GM21786 (cell line): ENCODE results near the gene FANCE.
"Not testable (repeated sequence)": the region's sequence is repeated elsewhere in the genome, so short reads cannot be mapped to it uniquely, and the experiment has no call there.

ENCODE experiments used
- ATAC-seq: cut with Tn5 transposase; IDR thresholded peaks from one replicate; pipeline ENCODE4 v1.9.1; 2021; ENCODE audit not compliant: unreplicated experiment

The FANCE gene

DNA sequence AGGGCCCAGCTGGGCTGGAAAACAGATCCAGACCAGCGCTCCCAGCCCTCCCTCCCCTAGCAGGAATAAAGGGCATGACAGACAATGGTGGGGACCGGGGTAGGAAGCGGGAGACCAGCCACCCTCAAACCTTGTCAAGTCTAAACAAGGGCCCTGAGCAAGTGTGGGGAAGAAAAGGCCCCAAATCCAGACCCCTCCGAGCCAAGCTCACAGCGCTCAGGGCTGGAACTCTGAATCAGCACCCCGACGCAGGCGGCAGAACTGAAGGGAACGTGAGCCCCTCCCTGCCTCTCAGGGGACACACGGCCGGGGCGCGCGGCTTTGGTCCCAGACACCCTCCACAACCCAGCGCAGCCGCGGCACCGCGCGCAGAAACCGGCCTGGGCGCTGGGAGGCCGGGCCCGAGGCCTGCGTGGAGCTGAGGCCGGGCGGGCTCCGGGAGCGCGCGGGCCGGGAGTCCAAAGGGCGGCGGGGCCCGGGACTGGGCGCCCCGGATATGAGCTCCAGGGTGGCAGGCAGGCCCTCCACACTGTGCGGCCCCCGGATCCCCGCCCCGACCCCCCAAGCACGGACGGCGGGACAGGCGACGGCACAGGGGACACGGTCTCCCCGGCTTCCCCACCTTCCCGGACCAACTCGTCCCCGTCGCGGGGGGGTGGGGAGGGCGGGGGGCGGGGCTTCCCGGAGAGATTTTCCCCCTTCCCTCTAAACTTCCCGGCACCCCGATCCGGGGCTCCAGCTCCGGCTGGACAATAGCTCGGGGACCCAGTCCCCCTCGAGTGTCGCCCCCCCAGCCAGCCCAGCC lies 44.1 kb downstream of the FANCE start:
- ATAC-seq, result no peak

DNA sequence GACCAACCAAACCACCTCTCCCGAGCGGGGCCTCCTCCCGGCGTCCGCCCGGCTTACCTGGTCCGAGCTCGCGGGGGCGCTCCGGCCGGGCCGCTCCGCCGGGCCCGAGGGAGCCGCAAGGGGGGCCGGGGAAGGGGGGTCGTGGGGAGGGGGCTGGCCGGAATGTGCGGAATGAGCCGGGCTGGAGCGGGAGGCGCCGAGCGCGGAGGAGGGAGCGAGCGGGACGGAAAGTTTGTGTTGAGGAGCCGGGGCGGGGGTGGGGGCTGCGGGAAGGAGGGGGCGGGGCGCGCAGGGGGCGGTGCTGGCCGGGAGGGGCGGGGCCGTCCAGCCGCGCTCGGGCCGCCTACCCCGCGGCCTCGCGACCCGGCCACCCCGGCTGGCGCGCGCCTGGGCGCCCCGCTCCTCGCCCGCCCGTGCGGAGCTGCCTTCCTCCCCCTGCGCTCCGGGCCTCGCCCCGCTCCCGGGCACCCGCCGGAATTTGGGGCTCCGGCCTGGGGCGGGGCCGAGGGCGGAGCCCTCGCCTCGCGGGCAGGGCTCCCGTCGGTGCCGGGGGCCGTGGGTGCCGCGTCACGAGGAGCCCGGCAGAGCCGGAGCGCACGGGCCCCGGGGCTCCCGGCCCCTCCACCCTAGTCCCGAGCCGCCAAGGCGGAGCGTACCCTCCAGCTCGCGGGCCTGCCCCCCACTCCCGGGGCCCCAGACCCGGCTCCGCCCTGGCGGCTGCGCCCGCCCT lies 44.9 kb downstream of the FANCE start, which contains the start of gene TEAD3:
TSS of gene TEAD3 (minus strand) at position 239 of the 730 bp plus-strand sequence.
- ATAC-seq, result no peak

DNA sequence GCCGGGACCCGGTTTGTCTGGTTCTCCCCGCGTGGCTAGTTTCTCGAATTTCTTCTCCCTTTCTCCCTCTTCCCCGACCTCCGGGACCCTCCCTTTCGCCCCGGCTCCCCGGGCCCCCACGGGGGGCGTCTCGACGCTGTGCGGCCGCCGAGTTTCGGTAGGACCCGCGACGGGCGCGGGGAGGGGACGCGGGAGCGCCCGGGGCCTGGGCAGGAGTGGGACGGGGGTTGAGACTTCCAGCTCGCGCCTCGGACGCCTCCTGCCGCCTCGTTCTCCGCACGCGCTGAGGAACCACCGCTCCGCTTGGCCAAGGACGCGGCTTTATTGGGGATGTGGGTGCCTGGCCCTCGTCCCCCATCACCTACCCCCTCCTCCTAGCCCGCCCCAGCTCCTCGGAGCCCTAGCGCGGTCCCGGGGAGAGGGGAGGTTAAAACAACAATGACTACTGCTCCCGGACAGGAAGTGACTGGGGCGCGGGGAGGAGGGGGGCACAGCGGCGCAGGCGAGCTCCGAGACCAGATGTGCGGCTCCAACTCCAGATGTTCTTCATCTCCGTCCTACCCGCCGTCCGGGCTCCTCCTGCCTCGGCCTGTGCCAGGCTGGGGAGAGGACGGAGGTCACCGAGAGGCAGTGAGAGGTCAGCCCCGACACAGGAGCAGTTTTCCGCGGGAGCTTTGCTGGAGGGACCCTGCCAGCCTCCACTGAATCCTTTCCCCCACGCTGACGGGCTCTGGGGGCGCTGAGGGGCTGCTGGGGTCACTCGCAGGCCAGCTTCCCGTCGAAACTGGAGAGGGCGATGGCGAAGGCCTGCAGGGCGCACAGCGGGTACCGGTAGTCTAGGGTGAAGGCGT lies 45.7 kb downstream of the FANCE start:
- no peak for ATAC-seq

DNA sequence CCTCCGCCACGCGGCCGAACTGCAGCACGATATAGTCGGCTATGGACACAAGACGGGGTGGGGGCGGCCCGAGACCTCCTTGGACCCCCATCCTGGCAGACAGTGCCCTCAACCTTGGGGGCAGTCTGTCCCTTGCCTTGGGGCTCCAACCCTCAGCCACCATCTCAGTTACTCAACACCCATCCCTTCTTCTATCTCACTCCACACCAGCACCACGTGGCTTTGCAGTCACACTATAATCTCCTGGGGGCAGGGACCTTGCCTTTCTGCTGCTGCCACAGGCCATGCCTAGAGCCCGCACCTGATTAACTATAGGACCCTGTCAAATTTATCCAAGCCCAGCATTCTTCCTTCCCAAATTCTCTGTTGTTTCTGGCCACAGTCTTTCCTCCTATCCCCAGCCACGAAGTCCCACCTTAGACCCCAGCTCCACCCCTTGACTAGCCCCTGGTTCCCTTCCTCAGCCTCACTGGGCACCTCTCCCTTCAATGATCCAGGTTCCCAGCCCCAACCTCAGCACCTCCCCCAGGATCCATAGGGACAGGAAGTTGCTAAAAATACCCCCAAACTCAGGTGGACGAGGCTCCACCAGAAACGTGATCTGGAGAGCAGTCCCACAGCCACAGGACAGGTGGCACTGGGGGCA lies 46.4 kb downstream of the FANCE start:
- no peak for ATAC-seq

DNA sequence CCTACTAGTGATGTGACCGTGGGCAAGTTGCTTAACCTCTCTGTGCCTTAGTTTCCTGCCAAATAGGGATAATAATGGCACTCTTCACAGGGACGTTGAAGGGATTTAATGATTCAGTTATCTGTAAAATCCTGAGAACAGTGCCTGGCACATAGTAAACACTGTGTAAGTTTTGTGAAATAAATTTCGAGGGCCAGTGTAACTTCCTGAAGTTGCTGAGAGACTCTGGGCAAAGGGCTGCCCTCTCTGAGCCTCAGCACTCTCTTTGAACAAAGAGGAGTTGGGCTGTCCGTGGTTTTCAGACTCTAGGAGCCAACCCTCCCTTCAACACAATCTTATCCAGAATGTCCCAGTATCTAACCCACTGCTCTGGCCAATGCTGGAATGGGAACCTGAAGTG lies 47.2 kb downstream of the FANCE start:
- ATAC-seq, result no peak

DNA sequence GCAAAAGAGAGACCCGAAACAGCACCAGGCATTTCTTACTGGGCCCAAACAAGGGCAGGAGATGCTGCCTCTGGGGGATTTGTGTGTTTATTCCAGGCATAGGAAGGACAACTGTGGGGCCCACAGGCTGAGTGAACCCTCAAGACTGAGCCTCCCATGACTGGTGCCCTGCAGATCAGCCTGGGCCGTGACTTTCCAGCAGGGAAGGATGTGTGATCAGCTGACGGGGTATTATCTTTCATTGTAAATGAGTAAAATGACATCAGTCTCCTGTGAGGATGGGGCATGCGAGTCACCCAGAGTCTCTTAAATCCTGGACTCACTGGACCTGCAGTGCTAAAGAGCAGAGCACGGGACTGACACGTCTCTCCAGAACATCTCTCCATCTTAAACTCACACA lies 48.6 kb downstream of the FANCE start:
- no peak for ATAC-seq

DNA sequence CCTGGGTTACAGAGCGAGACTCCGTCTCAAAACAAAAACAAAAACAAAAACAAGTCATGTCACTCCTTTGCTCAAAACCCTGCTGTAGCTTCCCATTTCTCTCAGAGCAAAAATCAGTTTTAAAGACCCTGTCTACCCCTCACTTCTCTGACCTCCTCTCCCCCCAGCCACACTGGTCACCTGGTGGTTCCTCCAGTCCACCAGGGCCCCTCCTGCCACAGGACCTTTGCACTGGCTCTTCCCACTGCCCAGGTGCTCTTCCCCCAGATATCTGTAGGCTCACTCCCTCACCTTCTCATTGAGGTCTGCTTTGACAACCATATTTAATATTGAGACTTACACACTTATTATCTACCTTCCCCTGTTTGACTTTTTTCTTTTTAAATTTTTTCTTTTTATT lies 49.6 kb downstream of the FANCE start:
- ATAC-seq, result no peak

DNA sequence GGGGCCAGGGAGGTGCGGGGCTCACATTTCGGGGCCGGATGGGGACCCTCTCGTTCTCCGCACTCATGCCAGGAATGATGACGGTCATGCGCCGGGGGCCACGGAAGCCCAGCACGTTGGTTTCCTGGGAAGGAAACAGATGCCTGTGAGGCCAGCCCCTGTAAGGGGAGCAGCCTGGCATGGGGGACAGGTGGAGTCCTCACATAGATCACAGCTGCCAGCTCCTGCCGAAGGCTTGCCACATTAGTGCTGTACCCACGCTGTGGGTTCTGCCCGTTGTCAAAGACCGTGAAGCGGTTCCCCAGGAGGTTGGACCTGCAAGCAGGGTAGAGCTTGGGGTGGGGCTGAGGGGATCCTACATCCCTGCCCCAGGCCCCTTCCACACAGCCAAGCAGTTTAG lies 51.4 kb downstream of the FANCE start:
- ATAC-seq, result no peak

DNA sequence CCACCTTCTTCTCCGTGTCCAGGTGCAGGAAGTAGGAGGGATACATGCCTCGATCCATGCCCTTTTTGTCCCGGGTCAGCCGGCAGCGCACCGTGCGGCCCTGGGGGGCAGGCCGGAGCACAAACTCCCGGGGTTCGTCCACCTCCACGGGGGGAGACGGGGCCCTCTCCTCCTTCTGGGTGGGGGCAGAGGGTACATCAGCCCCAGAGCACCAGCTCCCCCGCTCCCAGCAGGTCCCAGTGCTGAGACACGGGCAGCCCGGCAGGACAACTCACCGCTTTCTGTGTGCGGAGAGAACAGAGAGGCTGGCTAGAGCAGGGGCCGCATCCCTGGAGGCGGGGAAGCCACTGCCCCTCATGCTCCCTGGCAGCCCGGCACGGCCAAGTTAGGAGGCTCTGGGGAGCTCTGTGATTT lies 53.9 kb downstream of the FANCE start:
- no peak for ATAC-seq

DNA sequence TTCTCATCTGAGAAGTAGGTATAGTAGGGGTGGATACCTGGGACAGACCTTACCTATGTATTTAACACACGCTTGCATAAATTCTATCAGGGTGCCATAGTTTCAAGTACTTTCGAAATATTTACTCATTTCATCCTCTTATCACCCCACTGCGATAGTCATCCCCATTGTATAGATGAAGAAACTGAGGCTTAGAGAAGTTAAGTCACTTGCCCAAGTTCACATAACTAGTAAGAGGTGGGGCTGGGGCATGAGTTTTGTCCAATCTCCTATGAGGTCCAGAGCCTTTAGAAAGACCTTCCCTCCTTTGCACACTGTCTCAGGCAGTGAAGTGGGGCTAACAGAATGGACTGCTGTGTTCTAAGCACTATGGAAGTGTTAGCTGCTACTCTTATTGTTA lies 54.4 kb downstream of the FANCE start:
- no peak for ATAC-seq

DNA sequence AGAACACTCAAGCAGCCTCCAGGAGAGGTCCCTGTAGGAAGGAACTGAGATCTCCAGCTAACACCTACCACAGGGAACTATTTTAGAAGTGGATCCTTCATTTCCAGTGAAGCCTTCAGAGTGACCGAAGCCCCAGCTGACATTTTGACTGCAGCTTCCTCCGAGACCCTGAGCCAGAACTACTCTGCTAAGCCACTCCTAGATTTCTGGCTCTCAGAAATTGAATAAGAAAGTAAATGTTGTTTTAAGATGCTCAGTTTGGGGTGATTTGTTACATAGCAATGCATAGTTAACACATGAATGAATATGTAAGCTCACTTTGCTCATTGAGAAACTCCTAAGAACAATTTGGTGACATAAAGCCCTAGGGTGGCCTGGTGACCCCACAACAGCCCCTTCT lies 55.1 kb downstream of the FANCE start:
- no peak for ATAC-seq

DNA sequence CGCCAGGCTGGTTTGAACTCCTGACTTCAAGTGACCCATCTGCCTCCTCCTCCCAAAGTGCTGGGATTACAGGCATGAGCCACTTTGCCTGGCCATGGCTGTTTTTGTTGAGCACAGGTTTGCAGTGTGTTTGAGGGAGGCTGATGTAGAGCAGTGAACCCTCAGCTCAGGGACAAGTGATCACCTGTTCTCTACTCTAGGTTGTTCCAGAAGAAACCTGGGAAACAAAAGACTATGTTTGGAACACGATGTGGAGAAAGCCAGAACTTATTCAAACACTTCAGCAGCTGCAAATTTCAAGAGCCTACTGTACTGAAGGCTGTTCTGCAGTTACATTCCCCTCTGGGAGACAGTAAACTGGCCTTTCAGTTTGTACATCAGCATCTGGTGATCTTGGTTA lies 55.9 kb downstream of the FANCE start:
- ATAC-seq, result no peak

DNA sequence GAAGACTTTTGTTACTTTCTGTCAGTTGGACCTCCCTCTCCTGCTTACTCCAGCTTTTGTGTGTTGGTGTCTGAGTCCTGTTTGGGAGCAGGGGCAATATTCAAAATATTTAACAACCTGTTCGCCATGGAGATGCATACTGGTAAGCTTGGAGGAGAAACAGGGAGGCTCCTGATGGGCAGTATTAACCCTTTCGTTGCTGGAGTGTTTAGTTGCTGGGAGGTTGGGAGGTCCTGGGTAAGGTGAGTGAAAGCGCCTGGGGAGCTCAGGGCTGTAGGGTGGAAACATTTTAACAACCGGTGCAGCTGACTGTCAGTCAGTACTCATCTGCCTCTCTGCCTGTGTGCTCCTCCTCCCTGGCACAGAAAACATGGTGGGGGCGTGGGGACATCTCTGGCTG lies 56.4 kb downstream of the FANCE start:
- ATAC-seq, result no peak

DNA sequence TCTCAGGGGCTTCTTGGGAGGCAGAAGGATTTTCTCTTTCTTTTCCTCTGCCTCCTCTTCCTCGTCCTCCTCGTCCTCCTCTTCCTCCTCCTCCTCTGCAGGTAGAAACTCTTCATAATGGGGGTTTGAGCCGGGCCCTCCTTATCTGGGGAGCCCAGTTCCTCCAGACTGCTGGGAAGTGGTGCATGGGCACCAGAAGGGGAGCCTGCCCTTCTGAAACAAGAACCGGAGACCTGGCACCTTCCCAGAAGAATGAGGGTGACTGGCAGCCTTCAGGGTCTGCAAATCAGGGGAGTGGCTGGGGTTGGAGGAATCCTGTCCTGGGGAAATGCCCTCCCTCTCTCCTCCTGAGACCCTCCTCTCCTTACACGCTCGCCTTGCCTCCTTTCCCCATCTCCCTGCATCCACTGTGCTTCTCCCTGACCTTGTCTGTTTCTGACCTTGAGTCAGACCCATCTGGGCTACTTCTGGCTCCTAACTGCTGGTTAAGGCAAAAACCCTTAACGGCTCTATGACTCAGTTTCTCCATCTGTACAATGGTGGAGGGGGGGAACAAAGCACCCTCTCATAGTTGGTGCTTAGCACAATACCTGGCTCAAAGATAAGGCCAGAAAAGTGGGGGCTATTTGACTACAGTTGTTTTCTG lies 58.9 kb downstream of the FANCE start:
- no peak for ATAC-seq

DNA sequence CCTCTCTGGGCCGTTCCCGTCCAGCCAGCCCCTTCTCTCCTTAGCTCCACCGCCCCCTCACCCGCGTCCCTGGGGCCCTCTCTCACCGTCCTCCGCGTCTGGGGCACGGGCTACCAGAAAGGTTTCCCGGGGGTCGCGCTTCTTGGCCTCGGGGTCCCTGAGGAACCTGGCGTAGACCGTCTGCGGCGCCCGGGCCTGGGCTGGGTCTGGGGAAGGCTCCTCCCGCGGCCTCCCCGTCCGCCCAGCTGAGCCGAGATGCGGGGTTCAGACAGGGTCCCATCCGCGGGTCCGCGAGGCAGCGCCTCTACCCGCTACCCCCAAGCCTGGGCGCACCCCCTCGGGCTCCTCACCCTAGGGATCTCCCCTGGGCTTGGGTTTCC lies 59.4 kb downstream of the FANCE start:
- ATAC-seq, result no peak

DNA sequence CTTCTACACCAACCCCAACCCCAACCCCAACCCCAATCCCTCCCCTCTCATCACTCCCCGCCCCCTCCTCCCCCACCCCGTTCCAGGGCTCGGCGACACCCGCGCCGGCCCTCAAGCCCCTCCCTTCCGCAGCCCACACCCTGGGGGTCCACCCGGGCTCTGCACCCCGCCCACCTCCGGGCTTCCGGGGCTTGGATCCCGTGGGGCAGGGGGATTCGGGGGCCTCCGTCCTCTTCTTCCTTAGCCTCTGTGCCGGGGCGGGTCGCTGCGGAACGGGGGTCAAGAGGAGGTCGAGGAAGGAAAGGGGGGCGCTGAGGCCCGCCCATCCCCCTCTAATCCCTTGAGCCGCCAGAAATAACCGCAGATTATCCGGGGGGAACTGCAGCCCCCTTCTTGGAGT lies 59.9 kb downstream of the FANCE start:
- no peak for ATAC-seq

DNA sequence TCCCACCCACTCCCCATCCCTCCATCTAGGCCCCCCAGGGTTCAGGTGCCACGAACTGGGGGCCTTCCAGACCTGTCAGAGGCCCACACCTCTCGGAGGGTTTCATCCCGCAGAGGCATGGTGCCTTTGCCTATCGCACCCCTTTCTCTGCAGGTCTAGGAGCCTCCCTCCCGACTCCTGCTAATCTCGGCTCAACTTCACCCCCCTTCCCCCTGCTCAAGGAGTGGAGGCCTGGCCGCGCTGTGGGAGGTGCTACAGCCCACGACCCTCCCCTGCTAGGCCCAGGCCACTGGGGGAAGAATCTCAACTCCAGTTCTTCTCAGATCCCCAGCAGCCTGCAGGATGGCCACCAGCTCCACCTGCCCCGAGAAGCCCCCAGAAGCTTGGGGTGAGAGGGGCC lies 60.6 kb downstream of the FANCE start, which contains the start of gene TULP1:
TSS of gene TULP1 (minus strand) at position 157 of the 400 bp plus-strand sequence. CDS start at position 119, 38 bp downstream.
- ATAC-seq, result no peak

DNA sequence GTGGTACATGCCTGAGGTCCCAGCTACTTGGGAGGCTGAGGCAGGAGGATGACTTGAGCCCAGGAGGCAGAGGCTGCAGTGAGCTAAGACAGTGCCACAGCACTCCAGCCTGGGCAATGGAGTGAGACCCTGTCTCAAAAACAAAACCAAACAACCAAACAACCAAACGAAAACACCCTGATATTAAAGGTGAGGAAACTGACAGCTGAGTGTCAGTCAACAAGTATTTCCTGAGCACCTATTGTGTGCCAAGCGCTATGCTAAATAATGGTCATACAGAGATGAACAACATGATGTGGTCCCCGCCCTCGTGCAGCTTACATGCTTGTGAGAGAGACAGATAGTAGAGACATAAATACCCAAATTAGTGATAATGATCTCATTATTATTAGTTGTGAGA lies 62.4 kb downstream of the FANCE start:
- ATAC-seq, result no peak

DNA sequence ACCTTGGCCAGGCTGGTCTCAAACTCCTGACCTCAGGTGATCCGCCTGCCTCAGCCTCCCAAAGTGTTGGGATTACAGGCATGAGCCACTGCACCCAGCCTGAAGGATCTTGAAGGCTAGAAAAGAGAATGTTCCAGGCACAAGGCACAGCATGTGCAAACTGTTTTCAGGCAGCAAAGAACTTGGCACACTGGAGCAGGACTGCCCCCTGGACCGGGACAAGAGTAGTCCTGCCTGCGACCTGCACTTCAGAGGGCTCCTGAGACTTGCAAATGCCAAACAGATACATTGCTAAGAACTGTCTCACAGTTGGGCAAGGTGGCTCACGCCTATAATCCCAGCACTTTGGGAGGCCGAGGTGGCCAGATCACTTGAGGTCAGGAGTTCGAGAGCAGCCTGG lies 63.8 kb downstream of the FANCE start:
- ATAC-seq, result not testable (repeated sequence)
